Activated naive CD8-positive, alpha-beta T cell treated with anti-CD3 and anti-CD28 coated beads, Interleukin-2, amount 10 ng/mL, durations not matched to agents 7 days and 5 days (primary cell): ENCODE results near the gene NABP2. TPM values are rescaled to one million over a fixed set of nuclear protein-coding genes. Genes with fewer than 3 reads are reported as not detected.

Experiments used
- ATAC-seq: fragments of 150-1000 bp; cut with Tn5 transposase; one replicate; pipeline ENCODE4 v1.10.0; 2021; ENCODE audit warnings: low read depth, moderate library complexity
- POLR2A ChIA-PET: fragments of 350-600 bp; sonication (Branson Sonifier 250); formaldehyde crosslinking; loops from one replicate; lab custom pipeline; 2021; ENCODE audit warnings: antibody characterized with exemption; lab: Charles Lee
- DNase-seq: peaks from one replicate; pipeline ENCODE4 v3.0.0; 2021
- H3K27ac Mint-ChIP-seq: one replicate; pipeline ENCODE4 v1.8.0; 2022; ENCODE audit warnings: mild to moderate bottlenecking, mixed read lengths
- H3K27me3 Mint-ChIP-seq: one replicate; pipeline ENCODE4 v1.8.0; 2022; ENCODE audit warnings: mild to moderate bottlenecking, moderate library complexity, mixed read lengths
- H3K36me3 Mint-ChIP-seq: one replicate; pipeline ENCODE4 v1.8.0; 2021; ENCODE audit warnings: mild to moderate bottlenecking, mixed read lengths
- H3K4me1 Mint-ChIP-seq: one replicate; pipeline ENCODE4 v1.8.0; 2021; ENCODE audit warnings: mixed read lengths
- H3K4me3 Mint-ChIP-seq: one replicate; pipeline ENCODE4 v1.8.0; 2022; ENCODE audit warnings: mild to moderate bottlenecking, moderate library complexity, mixed read lengths
- H3K9me3 Mint-ChIP-seq: one replicate; pipeline ENCODE4 v1.8.0; 2021; ENCODE audit warnings: mixed read lengths
- total RNA-seq, 2 experiments: library from RNA; stranded (reverse); gene quantifications; one replicate each; pipeline ENCODE4 v1.2.3, GENCODE V29; 2021

NABP2 gene
- total RNA-seq, 2 experiments from 2014 or later = 43.4 to 47.1 TPM

GRCh38 chr12:56197921-56198635 lies 26.1 kb upstream of the NABP2 start:
- no peak overlapping the region for H3K27ac Mint-ChIP-seq
- peaks cover 7% of the 10 kb centered on the region for H3K36me3 Mint-ChIP-seq
- ATAC-seq (no peak), DNase-seq (no peak)
- no peaks in the 10 kb centered on the region for H3K9me3 Mint-ChIP-seq
- POLR2A ChIA-PET = interaction anchor here (1.4 kb wide), 1 partner anchor 9 kb away, joined by 3 read pairs; the partner anchor contains the start of gene SMARCC2
- H3K27me3 Mint-ChIP-seq = no peaks in the 10 kb centered on the region
- H3K4me1 Mint-ChIP-seq = peaks cover 5% of the 10 kb centered on the region
- no peak overlapping the region for H3K4me3 Mint-ChIP-seq

GRCh38 chr12:56198836-56199235 lies 25.3 kb upstream of the NABP2 start:
- DNase-seq = no peak
- POLR2A ChIA-PET = interaction anchor here (1.4 kb wide), 1 partner anchor 10 kb away, joined by 3 read pairs; the partner anchor contains the start of gene SMARCC2

GRCh38 chr12:56202366-56202765 lies 21.8 kb upstream of the NABP2 start:
- ATAC-seq (no peak), DNase-seq (no peak)
- POLR2A ChIA-PET = interaction anchor here (1.7 kb wide), 1 partner anchor 20 kb away, joined by 3 read pairs; the partner anchor contains the start of gene RNF41
- Mint-ChIP-seq H3K9me3 (no peaks in the 10 kb centered on the region), H3K4me1 (peaks cover 1% of the 10 kb centered on the region), H3K27ac (no peak overlapping the region), H3K4me3 (no peak overlapping the region), H3K36me3 (peaks cover 5% of the 10 kb centered on the region), H3K27me3 (no peaks in the 10 kb centered on the region)

More at GRCh38 chr12:56198836-56199235, 25.3 kb upstream of the NABP2 start:
- peaks cover 2% of the 10 kb centered on the region for H3K36me3 Mint-ChIP-seq
- H3K4me1 Mint-ChIP-seq = no peaks in the 10 kb centered on the region
- no peak overlapping the region for H3K4me3 Mint-ChIP-seq
- H3K27me3 Mint-ChIP-seq = no peaks in the 10 kb centered on the region
- no peaks in the 10 kb centered on the region for H3K9me3 Mint-ChIP-seq
- H3K27ac Mint-ChIP-seq = no peak overlapping the region
- ATAC-seq = no peak

- peaks cover 1% of the 10 kb centered on the region for H3K4me1 Mint-ChIP-seq
- ATAC-seq = no peak
- no peak for DNase-seq
- H3K36me3 Mint-ChIP-seq = peaks cover 5% of the 10 kb centered on the region
- no peak overlapping the region for H3K4me3 Mint-ChIP-seq
- H3K9me3 Mint-ChIP-seq = no peaks in the 10 kb centered on the region
- POLR2A ChIA-PET = interaction anchor here (0.7 kb wide), 1 partner anchor 403 kb away, joined by 3 read pairs; no protein-coding TSS in a partner anchor
- no peaks in the 10 kb centered on the region for H3K27me3 Mint-ChIP-seq
- H3K27ac Mint-ChIP-seq = no peak overlapping the region
These were observed 21.3 kb upstream of the NABP2 start for GRCh38 chr12:56202838-56203237.

GRCh38 chr12:56204275-56204674 lies 19.9 kb upstream of the NABP2 start:
- Mint-ChIP-seq H3K4me3 (no peak overlapping the region), H3K4me1 (peaks cover 1% of the 10 kb centered on the region), H3K27ac (peak overlapping the region; percentile 31), H3K36me3 (peaks cover 7% of the 10 kb centered on the region), H3K9me3 (no peaks in the 10 kb centered on the region), H3K27me3 (no peaks in the 10 kb centered on the region)
- POLR2A ChIA-PET = interaction anchor here (0.5 to 3.6 kb wide), 3 partner anchors 10 to 56 kb away, joined by 4 to 14 read pairs (median 4); partner anchors contain the start of gene RNF41
- ATAC-seq (no peak), DNase-seq (no peak)

DNA sequence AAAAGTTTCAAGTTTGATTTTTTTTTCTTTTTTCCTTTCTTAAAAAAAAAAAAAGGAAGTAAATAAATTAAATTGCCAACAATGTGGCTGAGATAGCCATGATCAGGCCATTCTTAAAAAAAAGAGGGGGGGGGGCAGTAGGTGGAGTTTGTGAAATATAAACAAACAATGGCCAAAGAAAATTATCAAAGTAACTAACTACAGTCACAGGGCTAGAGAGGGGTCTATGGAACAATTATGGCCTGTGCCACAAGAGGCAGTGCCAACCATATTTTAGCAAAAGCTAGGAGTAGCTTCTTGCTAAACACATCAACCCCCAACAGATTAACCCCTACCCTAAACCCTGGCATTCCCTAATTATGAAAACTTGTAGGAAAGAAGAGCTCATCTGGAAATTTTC lies 18.7 kb upstream of the NABP2 start:
- no peaks in the 10 kb centered on the region for H3K27me3 Mint-ChIP-seq
- DNase-seq (no peak), ATAC-seq (no peak)
- H3K4me3 Mint-ChIP-seq = no peak overlapping the region
- POLR2A ChIA-PET = interaction anchor here (0.7 to 3.6 kb wide), 3 partner anchors 16 to 101 kb away, joined by 4 to 14 read pairs (median 4); partner anchors contain the start of genes PA2G4 and RNF41
- H3K36me3 Mint-ChIP-seq = peaks cover 12% of the 10 kb centered on the region
- peaks cover 1% of the 10 kb centered on the region for H3K4me1 Mint-ChIP-seq
- H3K27ac Mint-ChIP-seq = no peak overlapping the region
- H3K9me3 Mint-ChIP-seq = no peaks in the 10 kb centered on the region

- no peak overlapping the region for H3K4me3 Mint-ChIP-seq
- POLR2A ChIA-PET = interaction anchor here (0.6 to 3.6 kb wide), 2 partner anchors 15 to 257 kb away, joined by 3 to 14 read pairs; partner anchors contain the start of gene RNF41
- H3K27ac Mint-ChIP-seq = no peak overlapping the region
- H3K9me3 Mint-ChIP-seq = no peaks in the 10 kb centered on the region
- peaks cover 15% of the 10 kb centered on the region for H3K36me3 Mint-ChIP-seq
- H3K4me1 Mint-ChIP-seq = peaks cover 1% of the 10 kb centered on the region
- peak; percentile 67 for ATAC-seq
- no peak for DNase-seq
- no peaks in the 10 kb centered on the region for H3K27me3 Mint-ChIP-seq
These were observed 17.5 kb upstream of the NABP2 start for GRCh38 chr12:56206452-56207166.

- Mint-ChIP-seq H3K36me3 (peaks cover 18% of the 10 kb centered on the region), H3K4me1 (peaks cover 1% of the 10 kb centered on the region), H3K9me3 (no peaks in the 10 kb centered on the region), H3K4me3 (no peak overlapping the region), H3K27me3 (no peaks in the 10 kb centered on the region), H3K27ac (no peak overlapping the region)
- ATAC-seq (no peak), DNase-seq (no peak)
- POLR2A ChIA-PET = interaction anchor here (1.0 kb wide), 1 partner anchor 19 kb away, joined by 3 read pairs; the partner anchor contains the start of gene SMARCC2
These were observed 16.1 kb upstream of the NABP2 start for GRCh38 chr12:56208006-56208405.

DNA sequence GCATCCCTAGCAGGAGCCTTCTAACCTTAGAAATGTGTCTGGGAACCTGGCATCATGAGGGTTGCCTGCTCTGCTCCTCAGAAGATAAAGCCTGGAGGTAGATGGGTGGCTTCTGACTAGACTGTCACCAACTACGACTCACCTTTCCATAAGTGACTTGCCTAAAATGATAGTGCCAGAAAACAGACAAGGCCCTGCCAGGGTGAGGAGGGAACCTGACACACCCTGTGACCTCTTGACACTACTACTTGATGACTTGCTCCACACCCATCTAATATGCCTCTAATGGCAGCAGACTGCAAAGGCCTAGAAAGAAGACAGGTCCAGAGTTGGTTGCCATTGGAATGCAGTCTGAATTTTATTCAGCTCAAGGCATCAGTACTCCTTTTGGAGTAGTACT lies 11.8 kb upstream of the NABP2 start:
- Mint-ChIP-seq H3K27me3 (no peaks in the 10 kb centered on the region), H3K27ac (no peak overlapping the region), H3K9me3 (no peaks in the 10 kb centered on the region), H3K36me3 (peaks cover 27% of the 10 kb centered on the region), H3K4me1 (peaks cover 5% of the 10 kb centered on the region), H3K4me3 (no peak overlapping the region)
- POLR2A ChIA-PET = no interaction called here
- no peak for ATAC-seq
- DNase-seq = no peak

GRCh38 chr12:56213878-56214277 lies 10.3 kb upstream of the NABP2 start:
- Mint-ChIP-seq H3K4me1 (peaks cover 5% of the 10 kb centered on the region), H3K27me3 (no peaks in the 10 kb centered on the region), H3K9me3 (no peaks in the 10 kb centered on the region), H3K36me3 (peaks cover 27% of the 10 kb centered on the region), H3K4me3 (no peak overlapping the region), H3K27ac (peak overlapping the region; percentile 1)
- ATAC-seq (no peak), DNase-seq (no peak)
- POLR2A ChIA-PET = interaction anchor here (0.7 kb wide), 1 partner anchor 40 kb away, joined by 3 read pairs; no protein-coding TSS in a partner anchor

- ATAC-seq (no peak), DNase-seq (no peak)
- Mint-ChIP-seq H3K36me3 (peaks cover 17% of the 10 kb centered on the region), H3K9me3 (no peaks in the 10 kb centered on the region), H3K4me1 (peaks cover 11% of the 10 kb centered on the region), H3K27me3 (no peaks in the 10 kb centered on the region), H3K27ac (no peak overlapping the region), H3K4me3 (no peak overlapping the region)
- POLR2A ChIA-PET = no interaction called here
These were observed 7.7 kb upstream of the NABP2 start for GRCh38 chr12:56216461-56216860.

DNA sequence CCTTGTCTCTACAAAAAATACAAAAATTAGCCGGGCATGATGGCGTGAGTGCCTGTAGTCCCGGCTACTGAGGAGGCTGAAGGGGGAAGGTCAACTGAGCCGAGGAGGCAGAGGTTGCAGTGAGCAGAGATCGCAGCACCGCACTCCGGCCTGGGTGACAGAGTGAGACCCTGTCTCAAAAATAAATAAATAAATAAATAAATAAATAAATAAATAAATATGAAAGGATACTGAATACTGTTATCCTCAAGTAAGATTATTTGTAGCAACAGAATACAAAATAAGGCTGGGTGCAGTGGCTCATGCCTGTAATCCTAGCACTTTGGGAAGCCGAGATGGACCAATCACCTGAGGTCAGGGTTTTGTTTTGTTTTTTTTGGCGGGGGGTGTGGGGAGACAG lies 4.3 kb upstream of the NABP2 start:
- POLR2A ChIA-PET = interaction anchor here (3.2 to 4.0 kb wide), 2 partner anchors 31 to 102 kb away, joined by 34 to 39 read pairs; partner anchors contain the start of genes SMARCC2 and ZC3H10
- Mint-ChIP-seq H3K27ac (no peak overlapping the region), H3K27me3 (no peaks in the 10 kb centered on the region), H3K36me3 (peaks cover 10% of the 10 kb centered on the region), H3K9me3 (no peaks in the 10 kb centered on the region), H3K4me1 (peaks cover 26% of the 10 kb centered on the region), H3K4me3 (peak overlapping the region; percentile 25)
- DNase-seq (no peak), ATAC-seq (no peak)

- Mint-ChIP-seq H3K9me3 (no peaks in the 10 kb centered on the region), H3K4me3 (peak overlapping the region; percentile 96), H3K27ac (peak overlapping the region; percentile 91), H3K4me1 (peaks cover 33% of the 10 kb centered on the region), H3K36me3 (peaks cover 4% of the 10 kb centered on the region), H3K27me3 (no peaks in the 10 kb centered on the region)
- DNase-seq = no peak
- POLR2A ChIA-PET = interaction anchor here (0.5 to 4.0 kb wide), 8 partner anchors 16 to 147 kb away, joined by 3 to 39 read pairs (median 4); partner anchors contain the start of genes COQ10A, SMARCC2, STAT2 and ZC3H10
- no peak for ATAC-seq
These were observed 3.4 kb upstream of the NABP2 start for GRCh38 chr12:56220611-56221231.
